GM15510 (cell line): ENCODE measurements around the gene FANCD2.

Source experiments
- POLR2A ChIP-seq: IDR thresholded peaks from 3 replicates; pipeline ENCODE4 v1.6.1; 2011; ENCODE audit warnings: borderline replicate concordance; ENCODE audit not compliant: insufficient read length; ENCODE audit errors: extremely low read depth

The FANCD2 gene

GRCh38 chr3:10026084-10026890 is at the start of gene FANCD2:
TSS of gene FANCD2 (plus strand) at chr3:10026437. CDS start at chr3:10028658, 2,221 bp downstream.
- TF ChIP-seq POLR2A: peak; percentile 82

GRCh38 chr3:9976721-9977709 is 49.2 kb upstream of the FANCD2 start:
- TF ChIP-seq POLR2A: no peak

DNA sequence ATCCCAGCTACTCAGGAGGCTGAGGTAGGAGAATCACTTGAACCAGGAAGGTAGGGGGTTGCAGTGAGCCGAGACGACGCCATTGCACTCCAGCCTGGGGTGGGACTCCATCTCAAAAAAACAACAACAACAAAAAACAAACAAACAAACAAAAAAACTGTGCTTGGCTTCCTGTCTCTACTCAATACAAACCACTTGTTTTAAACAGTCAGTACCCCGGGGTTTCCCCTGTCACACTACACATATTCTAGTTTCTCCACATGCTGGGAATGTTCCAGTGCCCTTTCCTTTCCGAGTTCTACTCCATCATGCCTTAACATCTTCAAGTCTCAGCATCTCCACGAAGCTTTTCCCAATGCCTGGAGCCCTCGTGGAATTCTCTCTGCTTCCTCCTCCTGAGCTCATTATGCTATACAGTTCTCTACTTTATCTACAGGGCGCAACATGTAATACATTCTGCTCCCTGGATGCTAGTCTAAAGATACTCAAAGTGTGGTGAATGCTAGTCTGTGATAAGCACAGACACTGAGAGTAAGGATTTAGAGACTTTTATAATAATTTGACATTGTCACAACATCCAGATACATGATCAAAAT is 47.4 kb upstream of the FANCD2 start:
- no peak for TF ChIP-seq POLR2A

GRCh38 chr3:9980251-9980650 is 46.0 kb upstream of the FANCD2 start:
- TF ChIP-seq POLR2A: no peak

- no peak for TF ChIP-seq POLR2A
These were observed 40.0 kb upstream of the FANCD2 start for GRCh38 chr3:9986230-9986725.

GRCh38 chr3:9994086-9994844 is 32.0 kb upstream of the FANCD2 start:
- TF ChIP-seq POLR2A: no peak

DNA sequence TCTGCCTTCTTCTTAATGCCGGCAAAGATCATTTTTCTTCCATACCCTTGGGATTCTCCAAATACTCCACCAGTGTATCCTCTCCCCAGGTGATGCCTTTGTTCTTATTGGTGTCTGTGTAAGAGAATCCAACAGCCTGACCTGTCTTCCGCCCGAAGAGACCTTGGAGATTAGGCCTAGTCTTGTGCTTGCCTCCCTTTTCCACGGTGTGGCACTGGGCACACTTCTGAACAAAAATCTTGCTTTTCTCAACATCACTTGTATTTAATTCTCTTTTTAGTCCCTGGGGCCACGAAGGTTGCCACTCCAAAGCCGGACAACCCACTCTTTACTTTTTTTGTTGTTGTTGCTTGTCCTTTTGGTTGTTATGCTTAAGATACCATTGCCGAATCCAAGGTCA is 25.6 kb upstream of the FANCD2 start:
- TF ChIP-seq POLR2A: no peak

- TF ChIP-seq POLR2A: no peak
These were observed 23.3 kb upstream of the FANCD2 start for GRCh38 chr3:10002951-10003350.

DNA sequence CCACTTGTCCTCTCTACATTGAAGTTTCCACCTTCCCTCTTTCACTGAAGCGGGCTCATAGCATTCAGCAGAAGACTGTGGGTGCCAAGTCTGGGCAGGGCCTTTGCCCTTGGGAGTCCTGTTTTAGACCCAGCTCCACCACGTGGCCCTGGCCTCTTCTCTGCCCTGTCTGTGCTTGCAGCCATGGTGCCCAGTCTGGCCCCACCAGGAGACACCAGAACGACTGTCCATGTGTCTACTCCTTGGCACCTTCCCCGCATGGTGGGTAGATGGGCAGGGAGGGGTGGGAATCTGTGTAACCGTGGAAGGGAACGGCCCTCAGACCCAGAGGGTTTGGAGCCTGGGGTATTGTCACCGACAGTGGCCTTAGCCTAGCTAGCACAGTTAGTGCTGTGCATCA is 21.7 kb upstream of the FANCD2 start:
- no peak for TF ChIP-seq POLR2A

GRCh38 chr3:10004960-10005564 is 21.2 kb upstream of the FANCD2 start:
- no peak for TF ChIP-seq POLR2A

DNA sequence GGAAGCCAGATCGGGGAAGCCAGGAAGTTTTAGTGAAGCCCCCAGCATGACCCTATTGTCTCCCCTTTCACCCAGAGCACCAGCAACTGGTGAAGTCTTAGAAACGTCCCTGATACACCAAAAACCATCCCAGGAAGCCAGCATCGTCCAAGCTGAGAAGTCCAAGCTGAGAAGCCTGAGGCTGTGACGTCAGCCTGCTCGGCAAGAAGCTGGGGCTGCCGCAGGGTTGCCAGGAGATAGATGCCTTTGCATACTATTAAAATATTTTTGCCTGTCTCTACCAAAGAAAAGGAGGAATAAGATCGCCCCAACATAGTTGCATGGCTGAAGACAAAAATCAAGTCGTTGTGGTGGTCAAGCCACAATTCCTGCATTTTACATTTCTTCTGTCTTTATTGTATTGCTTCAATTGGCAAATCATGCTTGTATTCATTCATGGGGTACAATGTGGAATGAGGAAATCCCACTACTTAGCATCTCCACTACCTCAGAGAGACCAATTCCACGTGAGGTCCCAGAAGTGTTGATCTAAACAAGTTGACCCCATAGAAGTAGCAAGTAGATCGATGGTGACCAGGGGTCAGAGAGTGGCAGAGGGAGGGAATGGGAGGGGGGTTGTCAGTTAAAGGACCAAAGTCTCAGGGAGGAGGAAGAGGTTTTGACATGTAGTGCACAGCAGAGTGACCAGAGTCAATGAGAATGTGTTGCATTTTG is 20.0 kb upstream of the FANCD2 start:
- no peak for TF ChIP-seq POLR2A

DNA sequence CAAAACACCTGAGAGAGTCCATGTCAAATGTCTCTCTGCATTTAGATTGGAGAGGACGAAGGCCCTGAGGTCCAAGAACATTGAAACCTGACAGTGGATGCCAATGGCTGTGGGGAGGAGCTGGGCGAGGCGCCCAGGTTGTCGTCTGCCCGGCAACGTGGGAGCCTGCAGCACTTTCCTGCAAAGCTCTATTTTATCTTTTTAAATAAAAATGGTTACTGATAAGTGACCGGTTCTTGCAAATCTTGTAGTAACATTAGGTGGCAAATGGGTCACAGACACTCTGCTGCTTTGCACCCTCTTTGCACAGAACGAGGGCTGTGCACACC is 19.5 kb upstream of the FANCD2 start:
- TF ChIP-seq POLR2A: no peak

DNA sequence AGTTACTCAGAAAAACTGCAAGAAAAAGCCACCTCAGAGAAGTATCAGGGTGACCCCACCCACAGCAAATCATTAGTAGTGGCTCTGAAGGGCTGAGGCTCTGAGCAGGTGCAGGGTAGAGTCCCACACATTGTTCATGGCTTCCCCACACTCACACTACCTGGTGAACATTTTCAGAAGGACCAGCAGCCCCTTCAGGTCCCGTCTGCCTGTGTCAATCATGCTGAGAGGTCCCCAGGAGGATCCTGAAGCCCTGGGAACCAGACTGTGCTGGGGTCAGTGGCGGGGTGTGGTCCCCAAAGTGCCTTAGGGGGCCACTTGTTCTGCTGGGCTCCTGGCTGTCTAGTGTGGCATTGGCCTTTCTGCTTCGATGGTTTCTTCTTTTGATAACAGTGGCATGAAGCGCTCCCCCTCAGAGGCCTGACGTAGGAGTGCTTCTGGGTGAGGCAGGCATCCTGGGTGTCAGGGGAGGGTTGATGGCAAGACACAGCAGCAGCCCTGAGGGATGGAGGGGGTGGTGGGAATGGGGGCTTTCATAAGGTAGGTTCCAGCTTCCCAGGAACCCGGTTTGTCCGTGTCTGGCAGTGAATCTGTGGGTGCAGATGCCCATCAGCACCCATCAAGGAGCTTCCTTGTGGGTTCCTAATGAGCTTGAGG is 19.0 kb upstream of the FANCD2 start:
- TF ChIP-seq POLR2A: no peak
